ENCODE data around the gene C16orf86.

- TF ChIP-seq CTCF (IDR thresholded peaks at IDR 0.05; ENCODE audit: low read depth, low read length, poor library complexity, severe bottlenecking), result no peak
- TF ChIP-seq EZH2phosphoT487 (IDR thresholded peaks at IDR 0.05; ENCODE audit: borderline replicate concordance, low read length), result no peak
Observed at GRCh38 chr16:67664871-67665270, 1.7 kb upstream of the C16orf86 start.

All from DOHH2 (cell line).